K562 (cell line): Measurements from ENCODE around the gene ATRIP. TPM values are rescaled to one million over a fixed set of nuclear protein-coding genes. Genes with fewer than 3 reads are reported as not detected.

ENCODE experiments used
- ATF7 ChIP-seq: fragments of 450-650 bp; IDR thresholded peaks from 2 replicates; pipeline ENCODE4 v1.7.1; 2014; ENCODE audit warnings: mild to moderate bottlenecking, moderate library complexity
- CEBPB ChIP-seq: fragments of 450-650 bp; IDR thresholded peaks from 2 replicates; pipeline ENCODE4 v1.6.1; 2016; ENCODE audit warnings: missing genetic modification characterization, missing compliant biosample characterization
- CREM ChIP-seq: IDR thresholded peaks from 2 replicates; pipeline ENCODE4 v1.6.1; 2014; ENCODE audit warnings: antibody characterized with exemption, low read depth
- GABPB2 ChIP-seq: fragments of 250-450 bp; sonication (Bioruptor Pico); conservative IDR thresholded peaks from 2 replicates; pipeline ENCODE4 v1.5.1; 2021; ENCODE audit warnings: mild to moderate bottlenecking
- KLF13 ChIP-seq: fragments of 450-650 bp; IDR thresholded peaks from 2 replicates; pipeline ENCODE4 v1.6.1; 2016; ENCODE audit warnings: missing genetic modification characterization, low read depth, mild to moderate bottlenecking, missing compliant biosample characterization, moderate library complexity, borderline replicate concordance
- MAZ ChIP-seq, 2 experiments: fragments of 450-650 bp in 1 of 2; sonication (generic) in 1 of 2; formaldehyde crosslinking; IDR thresholded peaks in 1 of 2; conservative IDR thresholded peaks in 1 of 2; 2 replicates each; pipeline versions ENCODE4 v1.4.0 to v1.5.0; 2020; ENCODE audit warnings: mild to moderate bottlenecking in 1 of 2, missing genetic modification reagents in 1 of 2
- POLR3G ChIP-seq: IDR thresholded peaks from 2 replicates; pipeline ENCODE4 v1.6.1; 2011; ENCODE audit not compliant: insufficient read length, insufficient replicate concordance; ENCODE audit errors: extremely low read depth
- SAFB ChIP-seq: fragments of 200-400 bp; formaldehyde crosslinking; IDR thresholded peaks from 2 replicates; pipeline ENCODE4 v1.6.1; 2017; ENCODE audit warnings: low read depth, low read length, borderline replicate concordance
- SAFB2 ChIP-seq: fragments of 200-400 bp; formaldehyde crosslinking; IDR thresholded peaks from 2 replicates; pipeline ENCODE4 v1.6.1; 2018; ENCODE audit warnings: borderline replicate concordance, low read length, low read depth, moderate library complexity; ENCODE audit not compliant: severe bottlenecking
- ZBTB17 ChIP-seq: fragments of 450-650 bp; formaldehyde crosslinking; IDR thresholded peaks from 2 replicates; pipeline ENCODE4 v1.4.0; 2020; ENCODE audit warnings: mild to moderate bottlenecking
- ZBTB2 ChIP-seq: fragments of 450-650 bp; IDR thresholded peaks from 2 replicates; pipeline ENCODE4 v1.6.1; 2016; ENCODE audit warnings: antibody characterized with exemption
- ZBTB7A ChIP-seq: IDR thresholded peaks from 2 replicates; pipeline ENCODE4 v1.6.1; 2011; ENCODE audit warnings: low read depth, mild to moderate bottlenecking, low read length, moderate library complexity, borderline replicate concordance; ENCODE audit not compliant: control insufficient read depth
- ZNF165 ChIP-seq: fragments of 250-450 bp; sonication (Bioruptor Pico); IDR thresholded peaks from 2 replicates; pipeline ENCODE4 v1.4.0; 2020; ENCODE audit warnings: borderline replicate concordance
- ZNF280A ChIP-seq: fragments of 450-650 bp; IDR thresholded peaks from 2 replicates; pipeline ENCODE4 v1.6.1; 2018; ENCODE audit warnings: mild to moderate bottlenecking, low read depth; ENCODE audit not compliant: partially characterized antibody
- polyA plus RNA-seq, 8 experiments: library from polyadenylated mRNA; depleted of rRNA in 4 of 8; stranded (reverse) in 5 of 8; unstranded in 3 of 8; fragments of >200 nt; fragmentation: Nextera tagmentation in 2 of 8; fragmentation: Illumina TruSeq in 1 of 8; extraction: Ambion mirVana in 2 of 8; extraction: Trizol in 1 of 8; gene quantifications; 2 replicates each; pipeline versions ENCODE4 v1.2.1 to v1.2.3, GENCODE V29; 2011 to 2014; ENCODE audit warnings: inconsistent platforms in 1 of 8, missing spikeins in 1 of 8
- total RNA-seq, 7 experiments: library from RNA; depleted of rRNA in 6 of 7; stranded (reverse); fragments of >200 nt in 6 of 7; fragmentation: Illumina TruSeq in 2 of 7; extraction: Trizol in 2 of 7; gene quantifications; 2 replicates each; pipeline versions ENCODE4 v1.2.1 to v1.2.3, GENCODE V29; 2011 to 2021; ENCODE audit warnings: low replicate concordance in 1 of 7
- TF ChIP-seq, protein P1 (sequence below): sonication (generic); formaldehyde crosslinking; IDR thresholded peaks from 2 replicates; pipeline ENCODE4 v1.8.0; 2022; ENCODE audit warnings: mild to moderate bottlenecking, missing genetic modification reagents
- TF ChIP-seq, protein P2 (sequence below), 3 experiments: fragments of 200-800 bp in 1 of 3; fragments of 250-450 bp in 1 of 3; fragments of 450-650 bp in 1 of 3; sonication (Bioruptor Pico) in 1 of 3; sonication (Bioruptor generic) in 1 of 3; formaldehyde crosslinking in 1 of 3; IDR thresholded peaks; 2 replicates each; pipeline versions ENCODE4 v1.6.1 to v1.8.0; 2016 to 2022; ENCODE audit warnings: mild to moderate bottlenecking in 2 of 3, missing genetic modification characterization in 2 of 3, missing compliant biosample characterization in 1 of 3, moderate library complexity in 1 of 3
- TF ChIP-seq, protein P3 (sequence below): fragments of 200-800 bp; sonication (Bioruptor generic); IDR thresholded peaks from 2 replicates; pipeline ENCODE4 v1.6.1; 2017; ENCODE audit warnings: missing genetic modification characterization, missing compliant biosample characterization

The ATRIP gene
- total and polyA plus RNA-seq, 9 of the 15 experiments (the other 6 are each of a cell fraction or from before 2014, with no cell fraction given), result 1.7 to 15.7 (median 10.5) TPM

GRCh38 chr3:48429960-48430707 is 16.4 kb upstream of the ATRIP start, which contains the start of gene PLXNB1 (continued):
- no peak for TF ChIP-seq ATF7
- TF ChIP-seq, protein P1, sequence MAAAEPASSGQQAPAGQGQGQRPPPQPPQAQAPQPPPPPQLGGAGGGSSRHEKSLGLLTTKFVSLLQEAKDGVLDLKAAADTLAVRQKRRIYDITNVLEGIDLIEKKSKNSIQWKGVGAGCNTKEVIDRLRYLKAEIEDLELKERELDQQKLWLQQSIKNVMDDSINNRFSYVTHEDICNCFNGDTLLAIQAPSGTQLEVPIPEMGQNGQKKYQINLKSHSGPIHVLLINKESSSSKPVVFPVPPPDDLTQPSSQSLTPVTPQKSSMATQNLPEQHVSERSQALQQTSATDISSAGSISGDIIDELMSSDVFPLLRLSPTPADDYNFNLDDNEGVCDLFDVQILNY (CRISPR knock-in tag), result no peak
- TF ChIP-seq KLF13 (tag), result no peak
- TF ChIP-seq SAFB, result no peak
- no peak for TF ChIP-seq POLR3G
- TF ChIP-seq CEBPB (tag), result peak; percentile 93
- TF ChIP-seq, protein P2, sequence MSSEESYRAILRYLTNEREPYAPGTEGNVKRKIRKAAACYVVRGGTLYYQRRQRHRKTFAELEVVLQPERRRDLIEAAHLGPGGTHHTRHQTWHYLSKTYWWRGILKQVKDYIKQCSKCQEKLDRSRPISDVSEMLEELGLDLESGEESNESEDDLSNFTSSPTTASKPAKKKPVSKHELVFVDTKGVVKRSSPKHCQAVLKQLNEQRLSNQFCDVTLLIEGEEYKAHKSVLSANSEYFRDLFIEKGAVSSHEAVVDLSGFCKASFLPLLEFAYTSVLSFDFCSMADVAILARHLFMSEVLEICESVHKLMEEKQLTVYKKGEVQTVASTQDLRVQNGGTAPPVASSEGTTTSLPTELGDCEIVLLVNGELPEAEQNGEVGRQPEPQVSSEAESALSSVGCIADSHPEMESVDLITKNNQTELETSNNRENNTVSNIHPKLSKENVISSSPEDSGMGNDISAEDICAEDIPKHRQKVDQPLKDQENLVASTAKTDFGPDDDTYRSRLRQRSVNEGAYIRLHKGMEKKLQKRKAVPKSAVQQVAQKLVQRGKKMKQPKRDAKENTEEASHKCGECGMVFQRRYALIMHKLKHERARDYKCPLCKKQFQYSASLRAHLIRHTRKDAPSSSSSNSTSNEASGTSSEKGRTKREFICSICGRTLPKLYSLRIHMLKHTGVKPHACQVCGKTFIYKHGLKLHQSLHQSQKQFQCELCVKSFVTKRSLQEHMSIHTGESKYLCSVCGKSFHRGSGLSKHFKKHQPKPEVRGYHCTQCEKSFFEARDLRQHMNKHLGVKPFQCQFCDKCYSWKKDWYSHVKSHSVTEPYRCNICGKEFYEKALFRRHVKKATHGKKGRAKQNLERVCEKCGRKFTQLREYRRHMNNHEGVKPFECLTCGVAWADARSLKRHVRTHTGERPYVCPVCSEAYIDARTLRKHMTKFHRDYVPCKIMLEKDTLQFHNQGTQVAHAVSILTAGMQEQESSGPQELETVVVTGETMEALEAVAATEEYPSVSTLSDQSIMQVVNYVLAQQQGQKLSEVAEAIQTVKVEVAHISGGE (CRISPR knock-in tag; IDR thresholded peaks at IDR 0.05), result no peak
- TF ChIP-seq ZNF165 (CRISPR knock-in tag), result no peak
- no peak for TF ChIP-seq ZBTB2
- TF ChIP-seq, protein P3, sequence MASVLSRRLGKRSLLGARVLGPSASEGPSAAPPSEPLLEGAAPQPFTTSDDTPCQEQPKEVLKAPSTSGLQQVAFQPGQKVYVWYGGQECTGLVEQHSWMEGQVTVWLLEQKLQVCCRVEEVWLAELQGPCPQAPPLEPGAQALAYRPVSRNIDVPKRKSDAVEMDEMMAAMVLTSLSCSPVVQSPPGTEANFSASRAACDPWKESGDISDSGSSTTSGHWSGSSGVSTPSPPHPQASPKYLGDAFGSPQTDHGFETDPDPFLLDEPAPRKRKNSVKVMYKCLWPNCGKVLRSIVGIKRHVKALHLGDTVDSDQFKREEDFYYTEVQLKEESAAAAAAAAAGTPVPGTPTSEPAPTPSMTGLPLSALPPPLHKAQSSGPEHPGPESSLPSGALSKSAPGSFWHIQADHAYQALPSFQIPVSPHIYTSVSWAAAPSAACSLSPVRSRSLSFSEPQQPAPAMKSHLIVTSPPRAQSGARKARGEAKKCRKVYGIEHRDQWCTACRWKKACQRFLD (CRISPR knock-in tag), result no peak
- TF ChIP-seq CREM, result peak; percentile 44; the same call in 1 of the 2 replicates
- no peak for TF ChIP-seq SAFB2
- TF ChIP-seq MAZ (CRISPR knock-in tag; conservative IDR thresholded peaks at IDR 0.05 in 1 of 2, IDR thresholded peaks at IDR 0.05 in 1 of 2), result peak in 1 of 2 experiments; percentile 94; a peak in 2 of 4 replicates
- TF ChIP-seq ZBTB17 (CRISPR knock-in tag), result no peak
- TF ChIP-seq ZBTB7A, result peak; percentile 56; the same call in 1 of the 2 replicates
- no peak for TF ChIP-seq GABPB2 (CRISPR knock-in tag)
- TF ChIP-seq ZNF280A, result no peak
